Measurements from ENCODE around the gene TMEM250.

Gene TMEM250

GRCh38 chr9:136088939-136089696, 29.6 kb downstream of the TMEM250 start:
- FAIRE-seq (no peak), DNase-seq (ENCODE audit: insufficient read length, low spot score) (peak; percentile 27)
- TF ChIP-seq, protein P1, sequence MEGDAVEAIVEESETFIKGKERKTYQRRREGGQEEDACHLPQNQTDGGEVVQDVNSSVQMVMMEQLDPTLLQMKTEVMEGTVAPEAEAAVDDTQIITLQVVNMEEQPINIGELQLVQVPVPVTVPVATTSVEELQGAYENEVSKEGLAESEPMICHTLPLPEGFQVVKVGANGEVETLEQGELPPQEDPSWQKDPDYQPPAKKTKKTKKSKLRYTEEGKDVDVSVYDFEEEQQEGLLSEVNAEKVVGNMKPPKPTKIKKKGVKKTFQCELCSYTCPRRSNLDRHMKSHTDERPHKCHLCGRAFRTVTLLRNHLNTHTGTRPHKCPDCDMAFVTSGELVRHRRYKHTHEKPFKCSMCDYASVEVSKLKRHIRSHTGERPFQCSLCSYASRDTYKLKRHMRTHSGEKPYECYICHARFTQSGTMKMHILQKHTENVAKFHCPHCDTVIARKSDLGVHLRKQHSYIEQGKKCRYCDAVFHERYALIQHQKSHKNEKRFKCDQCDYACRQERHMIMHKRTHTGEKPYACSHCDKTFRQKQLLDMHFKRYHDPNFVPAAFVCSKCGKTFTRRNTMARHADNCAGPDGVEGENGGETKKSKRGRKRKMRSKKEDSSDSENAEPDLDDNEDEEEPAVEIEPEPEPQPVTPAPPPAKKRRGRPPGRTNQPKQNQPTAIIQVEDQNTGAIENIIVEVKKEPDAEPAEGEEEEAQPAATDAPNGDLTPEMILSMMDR (IDR thresholded peaks at IDR 0.05; ENCODE audit: insufficient read depth, missing control alignments): no peak

DNA sequence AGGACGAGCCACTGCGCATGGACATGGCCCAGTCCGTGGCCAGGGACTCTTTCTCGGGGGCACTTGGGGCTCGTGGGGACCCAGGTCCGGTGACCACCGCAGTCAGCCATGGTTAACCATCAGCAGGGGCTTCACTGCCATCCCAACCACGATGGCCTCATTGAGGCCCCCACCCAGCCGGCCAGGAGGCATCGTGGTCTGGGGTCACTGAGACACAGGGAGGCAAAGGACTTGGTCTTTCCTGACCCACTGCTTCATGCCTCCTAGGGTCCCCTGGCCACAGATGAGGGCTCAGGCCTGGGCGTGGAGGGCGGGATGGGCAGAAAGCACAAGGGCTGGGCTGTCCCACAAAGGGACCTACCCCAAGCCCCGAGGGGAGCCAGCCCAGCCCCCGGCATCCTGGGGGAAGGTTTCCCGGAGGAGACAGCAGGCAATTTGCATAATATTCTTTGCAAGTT, 30.2 kb downstream of the TMEM250 start:
- FAIRE-seq (no peak), DNase-seq (ENCODE audit: insufficient read length, low spot score) (peak; percentile 22)
- TF ChIP-seq, protein P1 (IDR thresholded peaks at IDR 0.05; ENCODE audit: insufficient read depth, missing control alignments): no peak

DNA sequence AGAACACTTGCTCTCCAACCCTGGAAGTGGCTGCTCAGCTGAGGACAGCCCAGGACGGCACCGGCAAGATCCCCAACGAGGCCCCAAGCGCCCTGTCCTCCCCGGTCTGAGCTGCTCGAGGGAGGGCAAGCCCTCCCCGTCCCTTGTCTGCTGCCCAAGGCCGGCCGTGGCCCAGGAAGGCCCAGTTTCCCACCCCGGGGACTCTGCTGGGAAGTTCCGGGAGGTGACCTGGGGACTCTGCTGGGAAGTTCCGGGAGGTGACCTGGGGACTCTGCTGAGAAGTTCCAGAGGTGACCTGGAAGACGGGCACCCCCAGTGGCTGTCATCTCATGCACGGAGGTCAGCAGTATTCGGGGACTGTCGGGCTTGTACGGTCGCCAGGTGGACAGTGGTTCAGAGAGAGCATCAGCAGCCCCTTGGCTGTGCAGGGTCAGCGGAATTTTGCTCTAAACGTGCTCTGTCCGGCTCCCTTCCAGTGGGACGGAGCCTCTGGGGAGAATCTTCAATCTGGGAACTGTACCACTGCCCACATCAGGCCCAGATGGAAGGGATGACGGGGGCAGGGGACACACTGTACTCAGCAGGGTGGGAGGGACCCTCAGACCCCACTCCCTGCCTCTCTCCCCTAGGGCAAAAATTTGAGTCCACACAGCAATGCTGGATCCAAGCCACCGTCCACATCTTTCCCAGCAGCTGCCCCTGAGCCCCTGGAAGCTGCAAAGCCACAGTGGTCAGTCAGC, 30.8 kb downstream of the TMEM250 start:
- no peak for FAIRE-seq
- DNase-seq (ENCODE audit: insufficient read length, low spot score): peak; percentile 13
- TF ChIP-seq, protein P1 (IDR thresholded peaks at IDR 0.05; ENCODE audit: insufficient read depth, missing control alignments): no peak

GRCh38 chr9:136086951-136087740, 31.5 kb downstream of the TMEM250 start:
- TF ChIP-seq, protein P1 (IDR thresholded peaks at IDR 0.05; ENCODE audit: insufficient read depth, missing control alignments): no peak
- DNase-seq (ENCODE audit: insufficient read length, low spot score): no peak
- no peak for FAIRE-seq

DNA sequence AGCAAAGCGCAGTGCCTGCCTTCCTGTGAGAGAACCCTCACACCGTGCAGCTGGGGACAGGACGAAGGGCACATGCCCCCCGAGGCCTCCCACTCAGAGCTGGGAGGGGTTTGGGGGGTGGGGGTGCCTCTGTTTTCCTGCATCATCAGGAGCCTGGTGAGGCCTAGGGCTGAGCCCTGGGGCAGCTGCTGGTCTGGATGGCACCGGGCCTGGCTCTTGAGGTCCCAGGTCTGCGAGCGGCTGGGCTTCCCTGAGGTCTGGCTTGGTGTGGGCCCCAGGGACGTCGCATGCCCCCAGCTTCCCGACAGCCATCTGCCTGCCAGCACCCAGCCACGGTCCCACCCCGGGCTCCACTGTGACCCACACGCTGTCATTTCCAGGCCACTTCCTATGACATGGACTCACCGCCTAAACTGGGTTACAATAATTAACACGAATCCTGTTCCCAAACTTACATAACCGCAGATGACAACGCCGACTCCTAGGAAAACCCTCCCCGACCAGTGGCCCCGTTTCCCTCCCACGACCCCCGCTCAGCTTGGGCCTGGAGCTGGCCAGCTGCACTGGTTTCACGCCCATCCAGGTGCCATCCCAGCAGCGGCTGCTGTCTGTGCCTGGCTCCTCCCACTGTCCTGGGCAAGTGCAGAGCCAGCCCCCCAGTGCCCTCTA, 32.3 kb downstream of the TMEM250 start:
- TF ChIP-seq, protein P1 (IDR thresholded peaks at IDR 0.05; ENCODE audit: insufficient read depth, missing control alignments): no peak
- peak; percentile 17 for DNase-seq (ENCODE audit: insufficient read length, low spot score)
- no peak for FAIRE-seq

GRCh38 chr9:136085815-136086212, 32.9 kb downstream of the TMEM250 start:
- TF ChIP-seq, protein P1 (IDR thresholded peaks at IDR 0.05; ENCODE audit: insufficient read depth, missing control alignments): no peak
- DNase-seq (ENCODE audit: insufficient read length, low spot score): peak; percentile 8
- no peak for FAIRE-seq

Data from D721Med (cell line).